Measurements from ENCODE around the gene DNAJC10.

DNAJC10 gene

DNA sequence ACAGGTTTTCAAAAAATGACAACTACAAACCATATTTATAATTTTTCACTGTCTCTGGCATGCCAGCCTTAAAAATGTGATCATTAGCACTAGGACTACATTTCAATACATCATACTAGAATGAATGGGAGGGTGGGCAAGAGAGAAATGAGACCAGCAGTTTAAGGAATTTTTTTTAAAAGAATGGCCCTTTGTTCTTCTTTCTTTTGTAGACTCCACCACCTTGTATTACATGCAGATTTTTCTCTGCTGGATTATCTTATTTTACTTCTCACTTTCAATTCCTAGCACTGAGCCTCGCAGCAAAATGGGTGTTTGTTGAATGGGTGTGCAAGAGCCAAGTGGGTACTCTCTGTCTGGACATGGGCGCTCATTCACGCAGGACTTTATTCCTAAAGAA is 110.4 kb downstream of the DNAJC10 start:
- Histone ChIP-seq H3K27me3 (ENCODE audit: control insufficient read depth in 3 of 3, insufficient read depth in 3 of 3, low read depth in 1 of 3, low read length in 3 of 3) (no peaks in the 10 kb centered on the region), H3K4me3 (ENCODE audit: low read length in 2 of 2) (no peak overlapping the region), H3K9me3 (replicated peaks in 1 of 2; ENCODE audit: control insufficient read depth in 2 of 2, insufficient read depth in 1 of 2, low read depth in 1 of 2, low read length in 2 of 2) (no peaks in the 10 kb centered on the region), H3K14ac (ENCODE audit: low read length) (no peak overlapping the region), H2AK5ac (ENCODE audit: low read depth, low read length) (no peak overlapping the region), H3K27ac (replicated peaks; ENCODE audit: low read length) (peak overlapping the region; percentile 36), H2BK5ac (ENCODE audit: low read length) (no peak overlapping the region), H2BK12ac (ENCODE audit: low read length) (no peak overlapping the region), H2BK120ac (ENCODE audit: low read depth, low read length) (no peak overlapping the region), H3K79me1 (ENCODE audit: low read depth, low read length) (no peaks in the 10 kb centered on the region), H3K18ac (ENCODE audit: low read length) (no peak overlapping the region), H2BK15ac (ENCODE audit: low read length) (no peak overlapping the region), H4K8ac (ENCODE audit: low read depth, low read length) (no peak overlapping the region), H3K4ac (ENCODE audit: low read length) (no peak overlapping the region), H3K9ac (ENCODE audit: low read depth, low read length, poor library complexity) (no peak overlapping the region), H3K23ac (ENCODE audit: low read depth, low read length, poor library complexity) (no peak overlapping the region), H4K91ac (ENCODE audit: low read depth, low read length, poor library complexity) (no peak overlapping the region), H3K4me2 (ENCODE audit: insufficient read depth, low read length, poor library complexity, severe bottlenecking) (no peak overlapping the region), H3K4me1 (ENCODE audit: control insufficient read depth in 2 of 2, insufficient read depth in 1 of 2, low read depth in 1 of 2, low read length in 2 of 2) (peaks cover 2 to 7% of the 10 kb centered on the region in 2 donors), H3K36me3 (replicated peaks in 1 of 2; ENCODE audit: control insufficient read depth in 2 of 2, insufficient read depth in 2 of 2, low read length in 2 of 2) (no peaks in the 10 kb centered on the region), H2AFZ (ENCODE audit: low read length) (no peak overlapping the region)
- no CpG with 5 or more reads among the region's 3 CpGs for WGBS, 2 donors (ENCODE audit: extremely low coverage in 2 of 2, insufficient read length in 2 of 2, insufficient replicate concordance in 1 of 2)
- DNase-seq (ENCODE audit: low spot score), result no peak

- Histone ChIP-seq H3K4me2 (ENCODE audit: insufficient read depth, low read length, poor library complexity, severe bottlenecking) (no peak overlapping the region), H3K27ac (replicated peaks; ENCODE audit: low read length) (no peak overlapping the region), H2AK5ac (ENCODE audit: low read depth, low read length) (no peak overlapping the region), H4K8ac (ENCODE audit: low read depth, low read length) (no peak overlapping the region), H3K79me1 (ENCODE audit: low read depth, low read length) (no peaks in the 10 kb centered on the region), H2BK15ac (ENCODE audit: low read length) (no peak overlapping the region), H3K4me3 (ENCODE audit: low read length in 2 of 2) (no peak overlapping the region), H2BK12ac (ENCODE audit: low read length) (no peak overlapping the region), H3K14ac (ENCODE audit: low read length) (no peak overlapping the region), H3K18ac (ENCODE audit: low read length) (no peak overlapping the region), H2AFZ (ENCODE audit: low read length) (no peak overlapping the region), H2BK5ac (ENCODE audit: low read length) (no peak overlapping the region), H3K9ac (ENCODE audit: low read depth, low read length, poor library complexity) (no peak overlapping the region), H3K4ac (ENCODE audit: low read length) (no peak overlapping the region), H4K91ac (ENCODE audit: low read depth, low read length, poor library complexity) (no peak overlapping the region), H3K4me1 (ENCODE audit: control insufficient read depth in 2 of 2, insufficient read depth in 1 of 2, low read depth in 1 of 2, low read length in 2 of 2) (peaks cover 2 to 7% of the 10 kb centered on the region in 2 donors), H3K36me3 (replicated peaks in 1 of 2; ENCODE audit: control insufficient read depth in 2 of 2, insufficient read depth in 2 of 2, low read length in 2 of 2) (peaks cover 0 to 3% of the 10 kb centered on the region in 2 donors), H3K9me3 (replicated peaks in 1 of 2; ENCODE audit: control insufficient read depth in 2 of 2, insufficient read depth in 1 of 2, low read depth in 1 of 2, low read length in 2 of 2) (no peaks in the 10 kb centered on the region), H3K27me3 (ENCODE audit: control insufficient read depth in 3 of 3, insufficient read depth in 3 of 3, low read depth in 1 of 3, low read length in 3 of 3) (no peaks in the 10 kb centered on the region), H3K23ac (ENCODE audit: low read depth, low read length, poor library complexity) (no peak overlapping the region), H2BK120ac (ENCODE audit: low read depth, low read length) (no peak overlapping the region)
- no CpG with 5 or more reads among the region's 2 CpGs for WGBS, 2 donors (ENCODE audit: extremely low coverage in 2 of 2, insufficient read length in 2 of 2, insufficient replicate concordance in 1 of 2)
- no peak for DNase-seq (ENCODE audit: low spot score)
Measured at GRCh38 chr2:182827182-182827879, 111.3 kb downstream of the DNAJC10 start.

DNA sequence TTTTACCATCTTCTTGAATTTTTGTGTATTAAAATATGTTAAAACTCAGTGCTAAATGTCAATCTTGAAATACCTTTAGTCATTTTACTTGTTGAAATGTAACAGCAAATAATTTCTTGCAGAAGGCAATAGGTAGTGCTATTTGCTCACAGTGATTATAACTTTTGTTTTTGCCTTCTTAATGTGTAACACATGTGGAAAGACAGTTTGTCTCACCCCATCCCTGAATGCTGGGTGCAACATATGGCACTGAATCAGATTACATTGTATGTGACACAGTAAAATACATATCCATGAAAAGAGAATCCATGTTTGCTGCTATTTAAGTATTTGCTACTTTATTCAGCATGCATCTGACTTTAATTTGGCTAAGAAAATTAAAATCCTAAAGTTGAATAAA is 115.0 kb downstream of the DNAJC10 start:
- no peak overlapping the region for H3K18ac ChIP-seq (ENCODE audit: low read length)
- no peaks in the 10 kb centered on the region for H3K9me3 ChIP-seq (replicated peaks in 1 of 2; ENCODE audit: control insufficient read depth in 2 of 2, insufficient read depth in 1 of 2, low read depth in 1 of 2, low read length in 2 of 2)
- no peak overlapping the region for H2AFZ ChIP-seq (ENCODE audit: low read length)
- no peak overlapping the region for H2BK120ac ChIP-seq (ENCODE audit: low read depth, low read length)
- no peak overlapping the region for H3K14ac ChIP-seq (ENCODE audit: low read length)
- H2BK12ac ChIP-seq (ENCODE audit: low read length), result no peak overlapping the region
- no peak overlapping the region for H2BK15ac ChIP-seq (ENCODE audit: low read length)
- no peak overlapping the region for H3K4me3 ChIP-seq (ENCODE audit: low read length in 2 of 2)
- H3K27ac ChIP-seq (replicated peaks; ENCODE audit: low read length), result no peak overlapping the region
- DNase-seq (ENCODE audit: low spot score), result no peak
- no peak overlapping the region for H4K91ac ChIP-seq (ENCODE audit: low read depth, low read length, poor library complexity)
- H3K4me1 ChIP-seq (ENCODE audit: control insufficient read depth in 2 of 2, insufficient read depth in 1 of 2, low read depth in 1 of 2, low read length in 2 of 2), result peaks cover 0 to 4% of the 10 kb centered on the region in 2 donors
- H3K36me3 ChIP-seq (replicated peaks in 1 of 2; ENCODE audit: control insufficient read depth in 2 of 2, insufficient read depth in 2 of 2, low read length in 2 of 2), result peaks cover 0 to 12% of the 10 kb centered on the region in 2 donors
- no peak overlapping the region for H3K4ac ChIP-seq (ENCODE audit: low read length)
- no peaks in the 10 kb centered on the region for H3K79me1 ChIP-seq (ENCODE audit: low read depth, low read length)
- no peak overlapping the region for H2BK5ac ChIP-seq (ENCODE audit: low read length)
- no peak overlapping the region for H3K23ac ChIP-seq (ENCODE audit: low read depth, low read length, poor library complexity)
- H3K9ac ChIP-seq (ENCODE audit: low read depth, low read length, poor library complexity), result no peak overlapping the region
- no peak overlapping the region for H3K4me2 ChIP-seq (ENCODE audit: insufficient read depth, low read length, poor library complexity, severe bottlenecking)
- no peak overlapping the region for H2AK5ac ChIP-seq (ENCODE audit: low read depth, low read length)
- no peaks in the 10 kb centered on the region for H3K27me3 ChIP-seq (ENCODE audit: control insufficient read depth in 3 of 3, insufficient read depth in 3 of 3, low read depth in 1 of 3, low read length in 3 of 3)
- H4K8ac ChIP-seq (ENCODE audit: low read depth, low read length), result no peak overlapping the region

DNA sequence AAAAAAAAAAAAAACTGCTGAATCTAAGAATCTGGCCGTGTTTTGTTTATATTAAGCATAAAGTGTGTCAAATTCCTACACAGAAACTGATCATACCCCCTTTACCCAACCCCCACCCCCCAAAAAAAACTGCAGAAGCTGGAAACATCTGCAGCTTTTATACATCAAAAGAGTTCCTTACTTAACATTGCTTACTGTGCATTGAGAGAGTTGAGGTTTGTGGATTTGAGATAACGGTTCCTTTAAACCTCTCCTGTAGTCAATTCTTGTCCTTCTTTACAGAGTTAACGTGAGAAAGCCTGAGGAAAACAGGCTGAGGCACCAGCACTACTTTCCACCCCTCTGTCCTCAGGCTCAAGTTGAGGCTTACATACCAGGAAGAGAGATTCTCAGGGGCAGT is 115.9 kb downstream of the DNAJC10 start:
- Histone ChIP-seq H2AK5ac (ENCODE audit: low read depth, low read length) (no peak overlapping the region), H2BK15ac (ENCODE audit: low read length) (no peak overlapping the region), H3K9ac (ENCODE audit: low read depth, low read length, poor library complexity) (no peak overlapping the region), H4K91ac (ENCODE audit: low read depth, low read length, poor library complexity) (no peak overlapping the region), H2AFZ (ENCODE audit: low read length) (no peak overlapping the region), H3K27ac (replicated peaks; ENCODE audit: low read length) (peak overlapping the region; percentile 43), H3K4me2 (ENCODE audit: insufficient read depth, low read length, poor library complexity, severe bottlenecking) (no peak overlapping the region), H2BK12ac (ENCODE audit: low read length) (no peak overlapping the region), H2BK5ac (ENCODE audit: low read length) (no peak overlapping the region), H3K4me1 (ENCODE audit: control insufficient read depth in 2 of 2, insufficient read depth in 1 of 2, low read depth in 1 of 2, low read length in 2 of 2) (peaks cover 0 to 3% of the 10 kb centered on the region in 2 donors), H3K27me3 (ENCODE audit: control insufficient read depth in 3 of 3, insufficient read depth in 3 of 3, low read depth in 1 of 3, low read length in 3 of 3) (no peaks in the 10 kb centered on the region), H4K8ac (ENCODE audit: low read depth, low read length) (no peak overlapping the region), H3K4me3 (ENCODE audit: low read length in 2 of 2) (peak overlapping the region in 1 of 2 donors; percentile 28), H3K23ac (ENCODE audit: low read depth, low read length, poor library complexity) (no peak overlapping the region), H3K4ac (ENCODE audit: low read length) (no peak overlapping the region), H3K14ac (ENCODE audit: low read length) (no peak overlapping the region), H3K18ac (ENCODE audit: low read length) (no peak overlapping the region), H2BK120ac (ENCODE audit: low read depth, low read length) (no peak overlapping the region), H3K79me1 (ENCODE audit: low read depth, low read length) (no peaks in the 10 kb centered on the region), H3K36me3 (replicated peaks in 1 of 2; ENCODE audit: control insufficient read depth in 2 of 2, insufficient read depth in 2 of 2, low read length in 2 of 2) (peaks cover 0 to 12% of the 10 kb centered on the region in 2 donors), H3K9me3 (replicated peaks in 1 of 2; ENCODE audit: control insufficient read depth in 2 of 2, insufficient read depth in 1 of 2, low read depth in 1 of 2, low read length in 2 of 2) (no peaks in the 10 kb centered on the region)
- no peak for DNase-seq (ENCODE audit: low spot score)
- WGBS, 2 donors (ENCODE audit: extremely low coverage in 2 of 2, insufficient read length in 2 of 2, insufficient replicate concordance in 1 of 2), result no CpG with 5 or more reads among the region's 3 CpGs

Measured in neuronal stem cell (in vitro differentiated cells).